Dermis blood vessel endothelial cell (primary cell): ENCODE data around the gene ABHD17A. TPM values are rescaled to one million over a fixed set of nuclear protein-coding genes. Genes with fewer than 3 reads are reported as not detected.

Experiments used
- DNase-seq: peaks from one replicate; pipeline ENCODE4 v3.0.0; 2010
- total RNA-seq: library from RNA; depleted of rRNA; stranded (reverse); fragments of >200 nt; gene quantifications from 2 replicates; pipeline ENCODE4 v1.2.3, GENCODE V29; 2014

The ABHD17A gene
- total RNA-seq, 1 donor from 2014 or later, result 142 TPM

DNA sequence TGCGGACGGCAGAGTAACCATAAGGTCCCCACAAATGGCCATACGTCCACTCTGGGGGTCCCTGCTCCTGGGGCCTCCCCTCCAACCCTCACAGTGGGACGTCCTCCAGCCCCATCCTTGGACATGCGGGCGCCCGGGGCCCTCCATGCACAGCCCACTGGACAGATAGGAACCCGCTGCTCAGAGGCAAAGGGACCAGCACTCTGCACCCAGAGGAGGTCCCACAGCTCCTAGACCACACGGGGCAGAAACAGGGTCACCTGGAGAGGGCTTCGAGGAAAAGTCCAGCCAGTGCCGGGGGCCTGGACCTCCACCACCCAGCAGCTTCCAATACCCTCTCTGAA lies 48.1 kb downstream of the ABHD17A start:
- DNase-seq, result no peak

DNA sequence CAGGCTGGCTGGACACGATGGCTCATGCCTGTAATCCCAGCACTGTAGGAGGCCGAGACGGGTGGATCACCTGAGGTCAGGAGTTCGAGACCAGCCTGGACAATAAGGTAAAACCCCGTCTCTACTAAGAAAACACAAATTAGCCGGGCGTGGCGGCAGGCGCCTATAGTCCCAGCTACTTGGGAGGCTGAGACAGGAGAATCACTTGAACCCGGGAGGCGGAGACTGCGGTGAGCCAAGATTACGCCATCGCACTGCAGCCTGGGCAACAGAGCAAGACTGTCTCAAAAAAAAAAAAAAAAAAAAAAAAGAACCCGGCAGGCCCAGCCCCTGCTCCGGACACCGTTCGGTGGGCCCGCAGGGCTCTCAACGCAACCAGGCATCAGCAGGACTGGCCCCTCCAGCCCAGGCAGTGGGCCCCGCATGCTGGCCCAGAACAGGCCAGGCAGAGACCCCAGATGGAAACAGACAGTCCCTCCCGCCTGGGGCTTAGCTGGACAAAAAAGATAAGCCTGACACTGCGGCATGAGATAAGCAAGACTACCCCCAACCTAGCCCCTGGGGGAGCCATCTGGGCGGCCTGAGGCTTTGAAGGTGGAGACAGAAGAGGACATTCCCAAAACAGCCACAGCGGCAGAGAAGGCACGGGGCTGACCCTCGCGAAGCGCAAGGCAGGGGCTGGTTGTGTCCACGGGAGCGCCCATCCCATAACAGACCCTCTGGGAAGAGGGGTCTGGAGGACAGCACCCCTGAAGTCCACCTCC lies 48.7 kb downstream of the ABHD17A start:
- DNase-seq, result no peak

DNA sequence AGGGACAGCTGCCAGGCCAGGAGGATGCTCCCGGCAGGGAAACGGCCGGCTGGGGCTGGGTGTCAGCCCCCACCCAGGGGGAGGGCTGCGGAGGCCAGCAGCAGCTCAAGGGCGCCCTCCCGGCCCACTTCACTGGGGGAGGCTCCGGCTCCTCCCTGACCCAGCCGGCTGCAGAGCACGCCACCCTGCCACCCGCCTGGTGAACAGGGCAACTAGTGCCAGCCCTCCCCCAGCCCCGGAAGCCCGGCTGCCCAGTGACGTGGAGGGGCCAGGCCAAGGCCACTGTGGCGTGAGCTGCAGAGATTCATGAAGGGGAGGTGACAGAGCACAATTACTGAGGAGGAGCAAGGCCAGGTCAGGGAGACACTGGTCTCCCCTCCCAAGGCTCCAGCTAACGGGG lies 51.8 kb downstream of the ABHD17A start:
- no peak for DNase-seq

DNA sequence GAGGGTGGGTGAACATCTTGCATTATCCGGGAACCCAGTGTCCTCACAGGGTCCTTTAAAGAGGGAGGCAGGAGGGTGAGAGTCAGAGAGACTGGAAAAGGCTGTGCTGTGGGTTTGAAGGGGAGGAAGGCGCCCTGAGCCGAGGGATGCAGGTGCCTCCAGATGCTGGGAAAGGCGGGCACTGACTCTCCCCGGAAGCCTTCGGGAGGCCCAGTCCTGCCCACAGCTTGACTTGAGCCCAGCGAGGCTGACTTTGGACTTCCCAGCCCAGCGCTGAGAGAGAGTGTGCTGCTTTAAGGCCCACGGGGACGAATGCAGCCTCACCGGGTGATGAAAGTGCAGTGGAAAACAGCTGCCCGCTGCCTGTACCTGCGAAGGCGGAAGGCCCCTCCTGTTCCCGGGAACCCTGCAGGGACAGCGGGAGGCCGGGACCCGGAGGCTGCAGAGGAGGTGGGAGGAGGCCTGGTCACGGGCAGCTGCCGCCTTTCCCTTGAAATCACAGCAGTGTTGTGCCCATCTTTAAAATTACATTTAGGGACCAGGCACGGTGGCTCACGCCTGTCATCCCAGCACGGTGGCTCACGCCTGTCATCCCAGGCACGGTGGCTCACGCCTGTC lies 53.1 kb downstream of the ABHD17A start:
- no peak for DNase-seq

GRCh38 chr19:1830978-1831377 lies 54.3 kb downstream of the ABHD17A start:
- DNase-seq, result no peak

- no peak for DNase-seq
These were observed 54.7 kb downstream of the ABHD17A start for GRCh38 chr19:1830568-1830967.

DNA sequence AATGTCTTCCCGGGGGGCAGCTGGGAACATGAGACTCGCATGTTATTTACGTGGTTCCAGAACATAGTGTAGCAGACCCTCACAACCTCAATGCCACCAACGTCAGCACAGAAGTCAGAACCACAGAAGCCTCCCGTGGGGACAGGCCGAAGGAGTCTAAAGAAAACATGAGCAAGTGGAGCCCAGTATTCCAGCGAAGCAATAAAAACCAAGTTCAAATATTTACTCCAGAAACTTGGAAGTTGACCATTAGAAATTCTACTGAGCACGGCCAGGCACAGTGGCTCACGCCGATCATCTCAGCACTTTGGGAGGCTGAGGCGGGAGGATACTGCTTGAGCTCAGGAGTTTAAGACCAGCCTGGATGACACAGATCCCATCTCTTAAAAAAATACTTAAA lies 55.3 kb downstream of the ABHD17A start:
- no peak for DNase-seq

DNA sequence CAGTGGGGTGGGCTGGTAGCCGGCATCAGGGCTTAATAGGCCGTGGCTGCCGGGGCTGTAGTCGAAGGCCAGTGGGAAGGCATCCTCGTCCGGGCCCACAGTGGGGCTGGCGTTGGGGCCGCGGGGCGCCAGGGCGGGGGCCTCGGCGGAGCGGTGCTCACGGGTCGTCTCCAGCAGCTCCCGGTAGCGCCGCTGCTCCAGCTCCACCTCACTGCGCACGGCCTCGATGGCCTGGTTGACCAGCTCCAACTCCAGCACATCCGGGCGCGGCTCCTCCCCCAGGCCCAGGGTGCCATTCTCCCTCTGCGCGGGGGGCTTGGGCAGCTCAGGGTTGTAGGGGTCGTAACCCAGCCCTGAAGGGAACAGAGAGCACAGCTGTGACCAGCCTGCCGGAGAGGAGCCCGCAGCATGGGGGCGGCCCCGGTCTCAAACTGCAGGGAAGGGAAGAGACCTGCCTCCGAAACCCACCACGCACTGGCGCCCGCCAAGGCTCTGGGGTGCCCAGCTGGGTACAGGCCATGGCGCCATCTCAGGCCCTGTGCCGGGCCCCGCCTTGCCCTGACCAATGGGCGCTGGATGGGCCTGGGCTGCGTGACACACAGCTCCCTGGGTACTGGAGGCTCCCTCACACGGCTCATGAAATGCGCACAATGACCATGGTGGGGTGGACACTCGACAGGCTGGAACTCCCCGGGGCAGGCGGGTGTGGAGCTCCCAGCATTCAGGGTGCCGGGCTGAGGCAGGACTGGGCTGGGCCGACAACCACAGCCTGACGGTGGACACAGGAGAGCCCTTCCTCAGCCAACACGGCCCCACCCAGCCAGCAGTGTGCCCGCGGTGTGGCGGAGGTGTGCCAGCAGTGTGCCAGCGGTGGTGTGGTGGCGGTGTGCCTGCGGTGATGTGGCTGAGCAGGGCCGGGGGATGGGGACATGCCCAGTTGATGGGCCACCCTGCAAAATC lies 56.7 kb downstream of the ABHD17A start:
- no peak for DNase-seq

DNA sequence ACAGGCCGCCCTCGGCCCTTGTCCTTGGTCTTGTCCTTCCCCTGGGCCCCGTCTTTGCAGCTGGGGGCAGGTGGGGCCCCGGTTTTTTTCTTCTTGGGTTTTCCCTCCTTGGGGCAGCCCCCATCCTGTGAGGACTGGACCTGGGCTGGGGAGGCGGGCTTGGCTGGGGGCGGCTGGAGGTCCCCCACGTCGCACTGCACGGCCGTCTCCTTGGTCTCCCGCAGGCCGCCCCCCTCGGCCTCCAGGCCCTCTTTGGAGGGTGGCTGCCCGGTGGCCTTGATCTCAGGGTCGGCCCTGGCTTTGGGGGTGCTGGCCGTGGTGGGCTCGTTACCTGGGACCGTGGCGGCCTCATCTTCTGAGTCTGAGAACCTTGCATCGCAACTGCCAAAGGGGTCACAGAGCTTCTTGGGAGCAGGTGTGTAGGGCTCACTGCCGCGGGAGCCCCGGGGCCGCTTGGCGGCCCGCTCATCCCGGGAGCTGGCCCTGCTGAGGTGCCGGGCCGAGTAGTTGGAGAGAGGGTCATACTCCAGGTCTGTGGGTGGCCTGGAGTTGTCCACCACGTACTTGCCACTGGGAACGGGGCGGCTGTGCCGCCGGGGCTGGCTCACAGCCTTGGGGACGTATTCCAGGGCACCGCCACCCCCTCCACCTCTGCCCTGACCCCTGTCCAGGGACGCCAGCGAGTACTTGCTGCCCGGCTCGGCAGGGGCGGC lies 57.6 kb downstream of the ABHD17A start:
- DNase-seq, result no peak

Other genes with a start within 250 kb of the ABHD17A start
- gene TCF3, start 232.9 kb downstream of the ABHD17A start, total RNA-seq, result 94.1 and 144 TPM in 2 replicates
- not detected in 2 replicates for gene ONECUT3, start 132.0 kb downstream of the ABHD17A start, total RNA-seq
- 0.85 and 1.2 TPM in 2 replicates for gene ATP8B3, start 73.2 kb downstream of the ABHD17A start, total RNA-seq
- 8.7 and 14.0 TPM in 2 replicates for gene REXO1, start 37.0 kb downstream of the ABHD17A start, total RNA-seq
- 5.3 and 9.5 TPM in 2 replicates for gene KLF16, start 21.9 kb downstream of the ABHD17A start, total RNA-seq
- 5.8 and 6.2 TPM in 2 replicates for gene ADAT3, start 19.9 kb upstream of the ABHD17A start, total RNA-seq
- 34.7 and 56.1 TPM in 2 replicates for gene SCAMP4, start 19.9 kb upstream of the ABHD17A start, total RNA-seq
- 73.9 and 125 TPM in 2 replicates for gene CSNK1G2, start 55.7 kb upstream of the ABHD17A start, total RNA-seq
- 51.7 and 135 TPM in 2 replicates for gene BTBD2, start 130.2 kb upstream of the ABHD17A start, total RNA-seq
- gene MKNK2, start 165.7 kb upstream of the ABHD17A start, total RNA-seq, result 147 and 289 TPM in 2 replicates
- 26.4 and 54.0 TPM in 2 replicates for gene MOB3A, start 210.8 kb upstream of the ABHD17A start, total RNA-seq
- 0.65 and 1.5 TPM in 2 replicates for gene IZUMO4, start 211.4 kb upstream of the ABHD17A start, total RNA-seq